Coronary artery (tissue), 2 donors: ENCODE results near the gene RECK.
"Not testable (repeated sequence)": the region's sequence is repeated elsewhere in the genome, so short reads cannot be mapped to it uniquely, and the experiment has no call there.

Source experiments
- DNase-seq: peaks from one replicate; pipeline ENCODE4 v3.0.0-alpha.2; 2017; ENCODE audit warnings: low spot score
- H3K27ac ChIP-seq, 2 donors: fragments of 200-600 bp; sonication (generic); one replicate each; pipeline ENCODE4 v1.5.1; 2016 to 2019
- H3K4me3 ChIP-seq: fragments of 200-600 bp; sonication (generic); 2 replicates; pipeline ENCODE4 v1.5.1; 2016; ENCODE audit warnings: mild to moderate bottlenecking, moderate library complexity
- CTCF ChIP-seq: fragments of 200-600 bp; sonication (generic); IDR thresholded peaks from one replicate; pipeline ENCODE4 v1.5.1; 2019; ENCODE audit warnings: antibody characterized with exemption

RECK gene

GRCh38 chr9:36123515-36123914 lies 86.8 kb downstream of the RECK start:
- no peak for DNase-seq
- Histone ChIP-seq H3K4me3 (no peak overlapping the region), H3K27ac (no peak overlapping the region)
- TF ChIP-seq CTCF = no peak

- no peak for TF ChIP-seq CTCF
- H3K4me3 ChIP-seq = no peak overlapping the region
- no peak overlapping the region for H3K27ac ChIP-seq
- no peak for DNase-seq
Measured at GRCh38 chr9:36125062-36125855, 88.5 kb downstream of the RECK start.

- no peak overlapping the region for H3K27ac ChIP-seq
- DNase-seq = no peak
Measured at GRCh38 chr9:36126016-36126730, 89.5 kb downstream of the RECK start.

GRCh38 chr9:36127652-36128244 lies 91.0 kb downstream of the RECK start:
- Histone ChIP-seq H3K27ac (no peak overlapping the region), H3K4me3 (no peak overlapping the region)
- no peak for TF ChIP-seq CTCF
- DNase-seq = no peak

More at GRCh38 chr9:36126016-36126730, 89.5 kb downstream of the RECK start:
- no peak overlapping the region for H3K4me3 ChIP-seq
- TF ChIP-seq CTCF = no peak

GRCh38 chr9:36128349-36128748 lies 91.6 kb downstream of the RECK start:
- no peak overlapping the region for H3K27ac ChIP-seq
- no peak for DNase-seq
- TF ChIP-seq CTCF = no peak
- no peak overlapping the region for H3K4me3 ChIP-seq

- TF ChIP-seq CTCF = no peak
- Histone ChIP-seq H3K4me3 (no peak overlapping the region), H3K27ac (no peak overlapping the region)
- DNase-seq = no peak
Measured at GRCh38 chr9:36129139-36129538, 92.4 kb downstream of the RECK start.

- H3K4me3 ChIP-seq, DNase-seq, H3K27ac ChIP-seq: not testable (repeated sequence)
Measured at GRCh38 chr9:36131666-36132065, 95.0 kb downstream of the RECK start.
